AG09309 (cell line): ENCODE data around the gene MTHFSD.

ENCODE experiments used
- DNase-seq: peaks from one replicate; pipeline ENCODE4 v3.0.0-alpha.2; 2010; ENCODE audit warnings: low read depth
- H3K4me3 ChIP-seq: 2 replicates; pipeline ENCODE4 v1.5.1; 2011; ENCODE audit warnings: mild to moderate bottlenecking, low read depth, low read length, moderate library complexity; ENCODE audit not compliant: control insufficient read depth
- TF ChIP-seq, protein P1 (sequence below): IDR thresholded peaks from 2 replicates; pipeline ENCODE4 v1.5.1; 2011; ENCODE audit warnings: mild to moderate bottlenecking, low read depth, low read length, inconsistent platforms; ENCODE audit not compliant: insufficient read depth, control insufficient read depth; ENCODE audit errors: missing control alignments

The MTHFSD gene

DNA sequence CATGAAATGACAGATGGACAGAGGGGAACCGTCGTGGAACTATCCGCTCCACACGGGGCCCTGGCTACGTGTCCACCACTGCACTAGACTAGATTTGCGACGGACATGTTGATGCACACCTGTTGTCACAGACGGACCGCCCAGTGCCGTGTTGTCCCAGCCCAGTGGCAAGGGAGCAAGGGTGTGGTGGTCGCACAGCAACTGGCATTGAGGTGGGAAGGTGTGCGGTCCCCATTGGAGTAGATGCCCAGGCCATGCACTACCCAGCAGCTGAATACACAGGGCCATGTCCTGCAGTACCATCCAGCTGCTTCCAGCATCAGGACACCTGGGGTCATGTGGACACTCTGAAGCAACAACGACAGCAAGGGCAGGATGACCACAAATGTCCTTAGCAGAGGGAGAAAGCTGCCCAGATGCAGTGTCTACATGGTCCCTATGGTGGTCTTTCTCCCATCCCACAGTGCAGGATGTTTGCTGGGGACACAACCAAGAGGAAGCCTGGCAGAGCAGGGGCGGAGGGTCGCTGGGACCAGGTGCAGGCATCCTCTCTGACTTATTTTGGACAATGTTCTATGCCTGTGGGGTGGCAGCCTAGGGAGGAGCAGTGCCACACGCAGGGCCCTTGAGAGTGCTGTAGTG lies 35.9 kb downstream of the MTHFSD start:
- TF ChIP-seq, protein P1, sequence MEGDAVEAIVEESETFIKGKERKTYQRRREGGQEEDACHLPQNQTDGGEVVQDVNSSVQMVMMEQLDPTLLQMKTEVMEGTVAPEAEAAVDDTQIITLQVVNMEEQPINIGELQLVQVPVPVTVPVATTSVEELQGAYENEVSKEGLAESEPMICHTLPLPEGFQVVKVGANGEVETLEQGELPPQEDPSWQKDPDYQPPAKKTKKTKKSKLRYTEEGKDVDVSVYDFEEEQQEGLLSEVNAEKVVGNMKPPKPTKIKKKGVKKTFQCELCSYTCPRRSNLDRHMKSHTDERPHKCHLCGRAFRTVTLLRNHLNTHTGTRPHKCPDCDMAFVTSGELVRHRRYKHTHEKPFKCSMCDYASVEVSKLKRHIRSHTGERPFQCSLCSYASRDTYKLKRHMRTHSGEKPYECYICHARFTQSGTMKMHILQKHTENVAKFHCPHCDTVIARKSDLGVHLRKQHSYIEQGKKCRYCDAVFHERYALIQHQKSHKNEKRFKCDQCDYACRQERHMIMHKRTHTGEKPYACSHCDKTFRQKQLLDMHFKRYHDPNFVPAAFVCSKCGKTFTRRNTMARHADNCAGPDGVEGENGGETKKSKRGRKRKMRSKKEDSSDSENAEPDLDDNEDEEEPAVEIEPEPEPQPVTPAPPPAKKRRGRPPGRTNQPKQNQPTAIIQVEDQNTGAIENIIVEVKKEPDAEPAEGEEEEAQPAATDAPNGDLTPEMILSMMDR = no peak
- no peak overlapping the region for H3K4me3 ChIP-seq

GRCh38 chr16:86517652-86518258 lies 37.3 kb downstream of the MTHFSD start:
- no peak overlapping the region for H3K4me3 ChIP-seq
- DNase-seq = no peak
- TF ChIP-seq, protein P1 = peak; percentile 95

More for the DNA sequence above, 35.9 kb downstream of the MTHFSD start:
- DNase-seq = no peak

DNA sequence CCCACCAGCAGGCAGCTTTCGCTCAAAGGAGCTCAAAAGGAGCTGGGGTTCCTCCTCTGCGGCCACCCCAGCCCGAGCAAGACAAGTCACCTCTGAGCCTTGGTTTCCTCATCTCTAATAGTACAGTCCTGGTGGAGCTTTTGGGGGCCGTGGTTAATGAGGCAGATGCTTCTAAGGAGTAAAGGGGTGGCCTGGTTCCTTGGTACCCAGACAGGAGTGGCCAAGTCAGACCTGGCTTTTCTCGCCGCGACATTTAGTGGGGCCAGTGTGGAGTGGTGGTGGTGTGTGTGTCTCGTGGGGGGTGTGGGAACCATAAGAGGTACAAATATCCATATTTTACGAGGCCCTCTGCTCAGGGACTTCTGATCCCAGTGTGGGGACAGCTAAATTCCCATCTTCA lies 38.0 kb downstream of the MTHFSD start:
- no peak for DNase-seq
- TF ChIP-seq, protein P1 = no peak
- H3K4me3 ChIP-seq = no peak overlapping the region

DNA sequence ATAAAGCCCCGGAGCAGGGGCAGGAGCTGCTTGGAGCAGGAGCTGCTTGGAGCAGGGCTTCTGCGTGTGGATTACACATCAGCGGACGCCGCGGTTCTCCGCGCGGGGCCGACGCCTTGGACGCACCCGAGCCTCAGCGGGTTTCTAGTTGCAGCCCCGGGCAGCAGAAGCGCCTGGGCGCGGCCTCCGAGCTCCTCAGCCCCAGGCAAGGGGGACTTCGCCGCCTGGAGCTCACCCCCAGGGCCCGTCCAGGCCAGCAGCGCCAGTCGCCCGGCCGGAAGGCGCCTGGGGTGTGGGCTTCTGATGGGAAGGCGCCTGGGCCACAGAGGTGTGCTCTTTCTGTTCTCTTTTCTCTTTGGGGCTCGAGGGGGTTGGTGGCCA lies 38.4 kb downstream of the MTHFSD start:
- no peak overlapping the region for H3K4me3 ChIP-seq
- TF ChIP-seq, protein P1 = no peak
- no peak for DNase-seq

- H3K4me3 ChIP-seq = peak overlapping the region; percentile 16
- TF ChIP-seq, protein P1 = no peak
- DNase-seq = no peak
Observed at GRCh38 chr16:86515777-86516622, 39.0 kb downstream of the MTHFSD start.

DNA sequence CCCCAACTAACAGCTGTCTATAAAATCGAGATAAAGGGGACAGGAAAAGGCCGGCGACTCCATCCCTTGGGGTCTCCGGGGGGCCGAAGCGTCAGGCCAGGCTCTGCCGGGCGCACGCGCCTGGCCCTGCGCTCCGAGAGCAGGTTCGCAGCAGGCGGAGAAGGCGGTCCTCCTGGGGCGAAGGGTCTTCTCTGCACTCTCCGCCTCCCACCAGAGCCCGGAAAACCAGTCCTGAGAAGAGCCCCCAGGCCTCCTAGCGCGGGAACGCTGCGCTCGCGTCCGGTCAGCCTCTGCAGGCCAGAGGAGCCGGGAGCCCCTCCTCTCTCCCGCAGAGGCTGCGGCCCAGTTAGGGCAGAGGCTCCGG lies 39.6 kb downstream of the MTHFSD start:
- TF ChIP-seq, protein P1 = no peak
- H3K4me3 ChIP-seq = no peak overlapping the region

More for the DNA sequence above, 39.6 kb downstream of the MTHFSD start:
- no peak for DNase-seq
